Fibroblast of the aortic adventitia (primary cell): ENCODE data around the gene LTK. TPM values are rescaled to one million over a fixed set of nuclear protein-coding genes. Genes with fewer than 3 reads are reported as not detected.

ENCODE experiments used
- DNase-seq: peaks from one replicate; pipeline ENCODE4 v3.0.0-alpha.2; 2010; ENCODE audit warnings: low read depth
- H3K4me3 ChIP-seq: 2 replicates; pipeline ENCODE4 v1.5.1; 2011; ENCODE audit warnings: low read depth, mild to moderate bottlenecking, control low read depth, low read length, moderate library complexity
- CTCF ChIP-seq: IDR thresholded peaks from 2 replicates; pipeline ENCODE4 v1.5.1; 2011; ENCODE audit warnings: mild to moderate bottlenecking, low read length, control low read depth, inconsistent platforms; ENCODE audit not compliant: insufficient read depth
- total RNA-seq: library from RNA; depleted of rRNA; stranded (reverse); fragments of >200 nt; gene quantifications from 2 replicates; pipeline ENCODE4 v1.2.3, GENCODE V29; 2012; ENCODE audit warnings: low replicate concordance

LTK gene
- total RNA-seq, 1 donor = under 0.01 TPM

GRCh38 chr15:41536866-41537265 lies 23.2 kb upstream of the LTK start:
- TF ChIP-seq CTCF = no peak
- no peak for DNase-seq
- H3K4me3 ChIP-seq = no peak overlapping the region

- no peak overlapping the region for H3K4me3 ChIP-seq
- no peak for TF ChIP-seq CTCF
- DNase-seq = no peak
Observed at GRCh38 chr15:41535544-41535943, 21.9 kb upstream of the LTK start.

- no peak for TF ChIP-seq CTCF
- no peak overlapping the region for H3K4me3 ChIP-seq
- no peak for DNase-seq
Observed at GRCh38 chr15:41530363-41530956, 16.8 kb upstream of the LTK start.

- no peak for DNase-seq
- no peak overlapping the region for H3K4me3 ChIP-seq
- TF ChIP-seq CTCF = no peak
Observed at GRCh38 chr15:41523097-41523496, 9.5 kb upstream of the LTK start.

GRCh38 chr15:41521614-41522013 lies 8.0 kb upstream of the LTK start:
- no peak overlapping the region for H3K4me3 ChIP-seq
- no peak for DNase-seq
- no peak for TF ChIP-seq CTCF

- no peak for DNase-seq
- TF ChIP-seq CTCF = no peak
- H3K4me3 ChIP-seq = no peak overlapping the region
Observed at GRCh38 chr15:41520636-41521035, 7.0 kb upstream of the LTK start.

GRCh38 chr15:41517895-41518449 lies 4.3 kb upstream of the LTK start:
- no peak overlapping the region for H3K4me3 ChIP-seq
- no peak for TF ChIP-seq CTCF
- DNase-seq = no peak
